Transverse colon (tissue), 4 donors: ENCODE results near the gene SMAD3. TPM values are rescaled to one million over a fixed set of nuclear protein-coding genes. Genes with fewer than 3 reads are reported as not detected.

Source experiments
- DNase-seq: peaks from one replicate; pipeline ENCODE4 v3.0.0-alpha.2; 2019
- H3K27ac ChIP-seq, 4 donors: fragments of 200-600 bp; sonication (generic); 2 replicates each; pipeline ENCODE4 v1.5.1; 2016 to 2018; ENCODE audit warnings: inconsistent platforms in 4 of 4
- H3K27me3 ChIP-seq: fragments of 200-600 bp; sonication (generic); 2 replicates; pipeline ENCODE4 v1.5.1; 2017; ENCODE audit warnings: inconsistent platforms
- H3K36me3 ChIP-seq, 4 donors: fragments of 200-600 bp; sonication (generic); 2 replicates each; pipeline ENCODE4 v1.5.1; 2017 to 2019; ENCODE audit warnings: inconsistent platforms in 4 of 4
- H3K4me1 ChIP-seq, 4 donors: fragments of 200-600 bp; sonication (generic); 2 replicates each; pipeline ENCODE4 v1.5.1; 2017 to 2020; ENCODE audit warnings: inconsistent platforms in 4 of 4
- H3K4me3 ChIP-seq, 4 donors: fragments of 200-600 bp; sonication (generic); 1 replicate in 1 of 4; 2 replicates in 3 of 4; pipeline versions ENCODE4 v1.5.1 to v1.6.1; 2017 to 2019; ENCODE audit warnings: inconsistent platforms in 4 of 4
- H3K9me3 ChIP-seq, 2 donors: fragments of 200-600 bp; sonication (generic); 2 replicates each; pipeline ENCODE4 v1.5.1; 2017 to 2019; ENCODE audit warnings: inconsistent platforms in 2 of 2
- CTCF ChIP-seq, 5 experiments: fragments of 200-600 bp in 3 of 5; fragments of 450-650 bp in 2 of 5; sonication (generic) in 3 of 5; IDR thresholded peaks; 1 replicate in 2 of 5; 2 replicates in 3 of 5; pipeline ENCODE4 v1.5.1; 2016 to 2017; ENCODE audit warnings: antibody characterized with exemption in 5 of 5, inconsistent platforms in 3 of 5, mild to moderate bottlenecking in 2 of 5, moderate library complexity in 1 of 5
- EP300 ChIP-seq: sonication (generic); formaldehyde crosslinking; IDR thresholded peaks from one replicate; pipeline ENCODE4 v1.6.1; 2017; ENCODE audit warnings: antibody characterized with exemption, low read depth
- POLR2A ChIP-seq: fragments of 450-650 bp; IDR thresholded peaks from one replicate; pipeline ENCODE4 v1.6.1; 2016; ENCODE audit warnings: antibody characterized with exemption, mild to moderate bottlenecking, moderate library complexity
- POLR2AphosphoS5 ChIP-seq, 3 donors: sonication (generic); formaldehyde crosslinking; IDR thresholded peaks; one replicate each; pipeline ENCODE4 v1.6.1; 2016; ENCODE audit warnings: antibody characterized with exemption in 3 of 3
- whole genome bisulfite sequencing, 2 donors: methylation state at CpG; one replicate each; pipeline ENCODE4 v1.1.5; 2018; ENCODE audit warnings: low coverage in 1 of 2; 5-methylcytosine and 5-hydroxymethylcytosine counted together
- in situ Hi-C, 4 donors: fragments of 200-750 bp; cut with MboI; loops; one replicate each; pipeline versions ENCODE4 v1.15.0 to v1.15.1; 2017; ENCODE audit warnings: low sequenced_read_pairs in 3 of 4, low pct_ligation_motif_present in 1 of 4, low pct_unique_long_range_greater_than_20kb in 1 of 4
- intact Hi-C: fragments of 100-400 bp; cut with DNase I; formaldehyde crosslinking; loops from one replicate; pipeline ENCODE4 v1.15.1; 2023; ENCODE audit warnings: low total_unique reads
- total RNA-seq, 4 donors: library from RNA; depleted of rRNA; stranded (reverse); fragments of >200 nt; gene quantifications; one replicate each; pipeline ENCODE4 v1.1.0, GENCODE V29; 2016

SMAD3 gene
- total RNA-seq, 4 donors from 2014 or later = 30.9 to 65.1 (median 57.0) TPM

GRCh38 chr15:67145312-67145610 is 79.9 kb downstream of the SMAD3 start:
- H3K4me3 ChIP-seq = no peak overlapping the region
- H3K4me1 ChIP-seq = peaks cover 55 to 99% (median 77%) of the 10 kb centered on the region in 4 donors
- intact Hi-C loops (no loop called here), in situ Hi-C loops (no loop called here)
- no peaks in the 10 kb centered on the region for H3K27me3 ChIP-seq
- TF ChIP-seq POLR2A = no peak
- no peak for TF ChIP-seq CTCF (IDR thresholded peaks at IDR 0.05)
- H3K36me3 ChIP-seq = no peaks in the 10 kb centered on the region
- DNase-seq = no peak
- no peaks in the 10 kb centered on the region for H3K9me3 ChIP-seq
- 73 to 78% methylated on average over 4 of the region's 4 CpGs for WGBS, 2 donors
- peak overlapping the region; percentile 86 to 89 (median 87) for H3K27ac ChIP-seq

- DNase-seq = no peak
- no peaks in the 10 kb centered on the region for H3K36me3 ChIP-seq
- intact Hi-C loops (no loop called here), in situ Hi-C loops (no loop called here)
- no peaks in the 10 kb centered on the region for H3K9me3 ChIP-seq
- TF ChIP-seq CTCF (IDR thresholded peaks at IDR 0.05) (no peak), POLR2AphosphoS5 (IDR thresholded peaks at IDR 0.05) (no peak), EP300 (no peak), POLR2A (no peak)
- no peak overlapping the region for H3K4me3 ChIP-seq
- no peaks in the 10 kb centered on the region for H3K27me3 ChIP-seq
- H3K4me1 ChIP-seq = peaks cover 58 to 97% (median 80%) of the 10 kb centered on the region in 4 donors
- H3K27ac ChIP-seq = peak overlapping the region; percentile 86 to 89 (median 87)
- WGBS, 2 donors = 71% methylated on average over 4 of the region's 4 CpGs; no CpG with 5 or more reads in 1 of the 2 donors
Measured at GRCh38 chr15:67145710-67146109, 80.3 kb downstream of the SMAD3 start.

GRCh38 chr15:67146234-67146633 is 80.8 kb downstream of the SMAD3 start:
- Histone ChIP-seq H3K27ac (peak overlapping the region; percentile 86 to 89 (median 87)), H3K4me1 (peaks cover 58 to 96% (median 80%) of the 10 kb centered on the region in 4 donors), H3K4me3 (no peak overlapping the region), H3K36me3 (no peaks in the 10 kb centered on the region), H3K9me3 (no peaks in the 10 kb centered on the region), H3K27me3 (no peaks in the 10 kb centered on the region)
- peak; percentile 63 for DNase-seq
- in situ Hi-C loops = no loop called here
- 26 to 38% methylated on average over 3 to 6 of the region's 6 CpGs for WGBS, 2 donors
- TF ChIP-seq POLR2A (no peak), CTCF (IDR thresholded peaks at IDR 0.05) (no peak), POLR2AphosphoS5 (IDR thresholded peaks at IDR 0.05) (no peak), EP300 (no peak)
- intact Hi-C loops = no loop called here

GRCh38 chr15:67146875-67147381 is 81.5 kb downstream of the SMAD3 start:
- intact Hi-C loops = no loop called here
- Histone ChIP-seq H3K36me3 (no peaks in the 10 kb centered on the region), H3K4me3 (no peak overlapping the region), H3K27ac (peak overlapping the region; percentile 86 to 89 (median 87)), H3K27me3 (no peaks in the 10 kb centered on the region), H3K4me1 (peaks cover 58 to 89% (median 76%) of the 10 kb centered on the region in 4 donors), H3K9me3 (no peaks in the 10 kb centered on the region)
- in situ Hi-C loops = no loop called here
- TF ChIP-seq POLR2A (no peak), POLR2AphosphoS5 (IDR thresholded peaks at IDR 0.05) (peak; percentile 60 to 67 (median 63))
- 16% methylated on average over 10 of the region's 10 CpGs; no CpG with 5 or more reads in 1 of the 2 donors for WGBS, 2 donors
- peak; percentile 82 for DNase-seq

GRCh38 chr15:67147396-67147949 is 82.1 kb downstream of the SMAD3 start:
- DNase-seq = no peak
- TF ChIP-seq POLR2AphosphoS5 (IDR thresholded peaks at IDR 0.05) (no peak), EP300 (no peak), POLR2A (no peak), CTCF (IDR thresholded peaks at IDR 0.05) (no peak)
- in situ Hi-C loops = no loop called here
- intact Hi-C loops = no loop called here
- Histone ChIP-seq H3K27ac (peak overlapping the region; percentile 86 to 89 (median 87)), H3K4me1 (peaks cover 58 to 83% (median 72%) of the 10 kb centered on the region in 4 donors), H3K4me3 (no peak overlapping the region), H3K36me3 (no peaks in the 10 kb centered on the region), H3K9me3 (no peaks in the 10 kb centered on the region), H3K27me3 (no peaks in the 10 kb centered on the region)
- 17 to 41% methylated on average over 2 to 7 of the region's 7 CpGs for WGBS, 2 donors
